Measurements from ENCODE around the gene AJUBA.
A peak's percentile ranks its signal among the peaks of the same experiment; 100 is the strongest.

GRCh38 chr14:22986508-22987054 lies 4.2 kb upstream of the AJUBA start:
- peak; percentile 82 for TF ChIP-seq CTCF (conservative IDR thresholded peaks at IDR 0.05)
- TF ChIP-seq EZH2 (IDR thresholded peaks at IDR 0.05; ENCODE audit: low read depth) = no peak
